ENCODE results near the gene ZNF169.

The ZNF169 gene

DNA sequence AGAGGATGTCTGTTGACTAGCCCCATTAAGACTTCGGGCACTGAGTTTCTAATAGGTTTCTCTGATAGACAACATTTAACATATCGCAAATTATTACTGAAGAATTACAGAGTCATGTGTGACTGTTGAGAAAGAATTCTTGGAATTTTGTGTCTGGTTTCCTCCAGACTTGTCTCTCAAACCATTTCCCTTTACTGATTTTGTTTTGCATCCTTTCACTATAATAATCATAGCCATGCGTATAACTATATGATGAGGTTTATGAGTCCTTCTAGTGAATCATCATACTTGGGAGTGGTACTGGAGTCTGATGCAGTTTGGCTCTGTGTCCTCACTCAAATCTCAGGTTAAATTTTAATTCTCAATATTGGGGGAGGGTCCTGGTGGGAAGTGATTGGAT lies 27.0 kb downstream of the ZNF169 start:
- H3K4me2 ChIP-seq = no peak overlapping the region
- TF ChIP-seq, protein P1, sequence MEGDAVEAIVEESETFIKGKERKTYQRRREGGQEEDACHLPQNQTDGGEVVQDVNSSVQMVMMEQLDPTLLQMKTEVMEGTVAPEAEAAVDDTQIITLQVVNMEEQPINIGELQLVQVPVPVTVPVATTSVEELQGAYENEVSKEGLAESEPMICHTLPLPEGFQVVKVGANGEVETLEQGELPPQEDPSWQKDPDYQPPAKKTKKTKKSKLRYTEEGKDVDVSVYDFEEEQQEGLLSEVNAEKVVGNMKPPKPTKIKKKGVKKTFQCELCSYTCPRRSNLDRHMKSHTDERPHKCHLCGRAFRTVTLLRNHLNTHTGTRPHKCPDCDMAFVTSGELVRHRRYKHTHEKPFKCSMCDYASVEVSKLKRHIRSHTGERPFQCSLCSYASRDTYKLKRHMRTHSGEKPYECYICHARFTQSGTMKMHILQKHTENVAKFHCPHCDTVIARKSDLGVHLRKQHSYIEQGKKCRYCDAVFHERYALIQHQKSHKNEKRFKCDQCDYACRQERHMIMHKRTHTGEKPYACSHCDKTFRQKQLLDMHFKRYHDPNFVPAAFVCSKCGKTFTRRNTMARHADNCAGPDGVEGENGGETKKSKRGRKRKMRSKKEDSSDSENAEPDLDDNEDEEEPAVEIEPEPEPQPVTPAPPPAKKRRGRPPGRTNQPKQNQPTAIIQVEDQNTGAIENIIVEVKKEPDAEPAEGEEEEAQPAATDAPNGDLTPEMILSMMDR (conservative IDR thresholded peaks at IDR 0.05; ENCODE audit: low read depth, low read length) = no peak

DNA sequence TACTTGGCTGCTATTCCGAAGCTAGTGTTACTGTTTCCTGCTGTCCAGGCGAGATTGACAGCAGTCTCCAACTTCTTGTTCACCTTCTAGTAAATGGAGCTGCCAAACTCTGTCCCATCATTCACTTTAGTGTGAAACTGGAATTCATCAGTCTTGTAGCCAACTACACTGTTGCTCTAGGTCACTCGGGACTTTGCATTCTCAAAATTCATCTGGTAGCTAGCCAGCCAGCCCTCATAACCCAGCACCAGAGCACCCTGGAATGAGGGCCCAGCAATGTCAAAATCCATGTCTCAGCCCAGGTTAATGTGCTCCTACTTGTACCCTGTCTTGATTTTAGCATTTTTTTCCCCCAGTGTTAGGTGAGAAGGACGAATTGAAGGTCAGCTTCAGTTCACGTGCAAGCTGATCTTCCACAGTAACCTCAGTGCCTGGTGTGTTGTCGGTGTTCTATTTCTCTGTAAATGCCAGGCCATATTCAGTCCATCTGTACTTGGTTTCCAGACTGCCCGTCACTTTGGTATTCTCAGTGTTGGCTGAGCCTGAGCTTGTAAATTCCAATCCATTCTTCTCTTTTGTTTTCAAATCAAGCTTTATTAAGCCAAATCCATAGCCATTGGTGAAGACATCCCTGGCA lies 28.9 kb downstream of the ZNF169 start:
- no peak overlapping the region for H2AFZ ChIP-seq (ENCODE audit: low read depth)
- H3K4me1 ChIP-seq (ENCODE audit: low read depth, poor library complexity, severe bottlenecking) = no peaks in the 10 kb centered on the region
- H3K4me3 ChIP-seq (IDR thresholded peaks at IDR 0.05; ENCODE audit: insufficient read depth, low read depth, low read length) = no peak overlapping the region
- no peak overlapping the region for H3K27ac ChIP-seq
- TF ChIP-seq, protein P1 (conservative IDR thresholded peaks at IDR 0.05; ENCODE audit: low read depth, low read length) = no peak
- H3K27me3 ChIP-seq (ENCODE audit: insufficient read depth, low read depth) = no peaks in the 10 kb centered on the region
- no peak overlapping the region for H3K4me2 ChIP-seq
- no peaks in the 10 kb centered on the region for H3K36me3 ChIP-seq (ENCODE audit: insufficient read depth)
- H3K79me2 ChIP-seq (ENCODE audit: insufficient read depth, low read depth) = no peaks in the 10 kb centered on the region
- no peaks in the 10 kb centered on the region for H4K20me1 ChIP-seq (ENCODE audit: insufficient read depth)
- no peak overlapping the region for H3K9ac ChIP-seq

More for the DNA sequence above, 27.0 kb downstream of the ZNF169 start:
- Histone ChIP-seq H4K20me1 (ENCODE audit: insufficient read depth) (no peaks in the 10 kb centered on the region), H3K79me2 (ENCODE audit: insufficient read depth, low read depth) (no peaks in the 10 kb centered on the region), H3K9ac (no peak overlapping the region), H2AFZ (ENCODE audit: low read depth) (no peak overlapping the region), H3K4me1 (ENCODE audit: low read depth, poor library complexity, severe bottlenecking) (no peaks in the 10 kb centered on the region), H3K36me3 (ENCODE audit: insufficient read depth) (no peaks in the 10 kb centered on the region), H3K27ac (no peak overlapping the region), H3K4me3 (IDR thresholded peaks at IDR 0.05; ENCODE audit: insufficient read depth, low read depth, low read length) (no peak overlapping the region), H3K27me3 (ENCODE audit: insufficient read depth, low read depth) (no peaks in the 10 kb centered on the region)

DNA sequence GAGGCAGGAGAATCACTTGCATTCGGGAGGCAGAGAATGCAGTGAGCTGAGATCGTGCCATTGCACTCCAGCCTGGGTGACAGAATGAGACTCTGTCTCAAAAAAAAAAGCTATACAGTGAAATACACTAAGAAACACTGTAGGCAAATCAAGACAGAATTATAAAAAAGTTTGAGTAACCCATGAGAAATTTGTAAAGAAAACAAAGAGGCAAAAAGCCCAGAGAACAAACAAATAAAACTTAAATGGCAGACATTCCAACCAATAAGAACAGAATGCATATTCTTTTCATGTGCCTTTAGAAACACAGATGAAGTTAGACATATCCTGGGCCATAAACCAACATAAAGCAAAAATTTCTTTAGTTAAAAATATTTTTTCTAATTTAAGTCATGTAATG lies 30.6 kb downstream of the ZNF169 start:
- no peak overlapping the region for H3K9ac ChIP-seq
- H3K4me2 ChIP-seq = no peak overlapping the region
- no peak overlapping the region for H2AFZ ChIP-seq (ENCODE audit: low read depth)
- H3K36me3 ChIP-seq (ENCODE audit: insufficient read depth) = 0 out of 2 replicates have a peak, but pooled peaks cover 2% of the 10 kb centered on the region
- H3K27me3 ChIP-seq (ENCODE audit: insufficient read depth, low read depth) = no peaks in the 10 kb centered on the region; the same call in 1 of the 2 replicates
- no peaks in the 10 kb centered on the region for H3K79me2 ChIP-seq (ENCODE audit: insufficient read depth, low read depth)
- TF ChIP-seq, protein P1 (conservative IDR thresholded peaks at IDR 0.05; ENCODE audit: low read depth, low read length) = no peak
- no peaks in the 10 kb centered on the region for H4K20me1 ChIP-seq (ENCODE audit: insufficient read depth)
- H3K4me3 ChIP-seq (IDR thresholded peaks at IDR 0.05; ENCODE audit: insufficient read depth, low read depth, low read length) = no peak overlapping the region
- no peak overlapping the region for H3K27ac ChIP-seq
- H3K4me1 ChIP-seq (ENCODE audit: low read depth, poor library complexity, severe bottlenecking) = no peaks in the 10 kb centered on the region

DNA sequence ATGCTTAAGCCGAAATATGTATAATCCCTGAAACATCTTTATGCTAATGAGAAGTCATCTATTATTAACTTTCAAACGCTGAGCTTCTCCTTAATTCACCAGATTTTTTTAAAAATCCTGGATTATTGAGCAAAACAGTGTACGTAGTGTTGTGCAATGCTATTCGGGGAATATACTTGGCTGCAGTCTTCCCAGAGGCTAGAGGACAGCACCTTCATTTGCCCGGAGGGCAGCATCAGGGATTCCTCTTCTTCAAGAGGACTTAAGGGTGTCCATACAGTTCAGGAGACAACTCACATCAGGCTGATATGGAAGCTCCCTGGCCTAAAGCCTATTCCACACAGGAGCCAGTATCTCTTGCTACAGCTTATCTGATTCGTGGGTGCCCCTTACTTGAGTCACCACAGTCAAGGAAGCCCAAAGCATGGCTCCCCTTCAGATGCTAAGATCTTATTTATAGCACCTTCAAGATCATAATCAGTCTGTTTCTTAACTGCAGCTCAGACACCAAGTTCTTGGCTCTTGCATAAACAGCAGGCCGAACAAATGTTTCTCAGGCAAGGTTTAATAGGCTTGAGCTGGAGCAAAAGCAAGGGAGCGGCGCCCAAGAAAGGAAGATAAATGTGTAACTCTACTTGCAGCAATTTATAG lies 40.0 kb downstream of the ZNF169 start:
- no peak overlapping the region for H2AFZ ChIP-seq (ENCODE audit: low read depth)
- H3K79me2 ChIP-seq (ENCODE audit: insufficient read depth, low read depth) = no peaks in the 10 kb centered on the region
- no peaks in the 10 kb centered on the region for H3K36me3 ChIP-seq (ENCODE audit: insufficient read depth)
- no peak overlapping the region for H3K4me3 ChIP-seq (IDR thresholded peaks at IDR 0.05; ENCODE audit: insufficient read depth, low read depth, low read length)
- TF ChIP-seq, protein P1 (conservative IDR thresholded peaks at IDR 0.05; ENCODE audit: low read depth, low read length) = no peak
- no peaks in the 10 kb centered on the region for H4K20me1 ChIP-seq (ENCODE audit: insufficient read depth)
- H3K27ac ChIP-seq = no peak overlapping the region
- no peaks in the 10 kb centered on the region for H3K4me1 ChIP-seq (ENCODE audit: low read depth, poor library complexity, severe bottlenecking)
- H3K27me3 ChIP-seq (ENCODE audit: insufficient read depth, low read depth) = no peaks in the 10 kb centered on the region; the same call in 1 of the 2 replicates
- H3K4me2 ChIP-seq = no peak overlapping the region
- H3K9ac ChIP-seq = no peak overlapping the region

Measured in KMS-11 (cell line).